Measurements from ENCODE around the gene CHML.

The CHML gene

GRCh38 chr1:241617426-241617825 lies 22.7 kb downstream of the CHML start:
- no peak for DNase-seq (ENCODE audit: low spot score)

- no peak for DNase-seq (ENCODE audit: low spot score)
Observed at GRCh38 chr1:241615043-241615974, 24.9 kb downstream of the CHML start.

GRCh38 chr1:241614572-241614971 lies 25.6 kb downstream of the CHML start:
- no peak for DNase-seq (ENCODE audit: low spot score)

GRCh38 chr1:241614144-241614543 lies 26.0 kb downstream of the CHML start:
- no peak for DNase-seq (ENCODE audit: low spot score)

- no peak for DNase-seq (ENCODE audit: low spot score)
Observed at GRCh38 chr1:241612533-241613477, 27.4 kb downstream of the CHML start.

GRCh38 chr1:241611736-241612135 lies 28.4 kb downstream of the CHML start:
- no peak for DNase-seq (ENCODE audit: low spot score)

GRCh38 chr1:241611063-241611462 lies 29.1 kb downstream of the CHML start:
- peak; percentile 64 for DNase-seq (ENCODE audit: low spot score)

GRCh38 chr1:241610056-241610815 lies 29.9 kb downstream of the CHML start:
- DNase-seq (ENCODE audit: low spot score): no peak

- DNase-seq (ENCODE audit: low spot score): no peak
Observed at GRCh38 chr1:241608379-241609033, 31.7 kb downstream of the CHML start.

GRCh38 chr1:241607497-241607896 lies 32.7 kb downstream of the CHML start:
- no peak for DNase-seq (ENCODE audit: low spot score)

GRCh38 chr1:241606544-241606943 lies 33.6 kb downstream of the CHML start:
- no peak for DNase-seq (ENCODE audit: low spot score)

- no peak for DNase-seq (ENCODE audit: low spot score)
Observed at GRCh38 chr1:241605146-241605805, 34.9 kb downstream of the CHML start.

GRCh38 chr1:241603731-241604245 lies 36.4 kb downstream of the CHML start:
- DNase-seq (ENCODE audit: low spot score): no peak

GRCh38 chr1:241600496-241600901 lies 39.7 kb downstream of the CHML start:
- DNase-seq (ENCODE audit: low spot score): no peak

- DNase-seq (ENCODE audit: low spot score): no peak
Observed at GRCh38 chr1:241598249-241598648, 41.9 kb downstream of the CHML start.

GRCh38 chr1:241596633-241597032 lies 43.5 kb downstream of the CHML start:
- DNase-seq (ENCODE audit: low spot score): no peak

- DNase-seq (ENCODE audit: low spot score): no peak
Observed at GRCh38 chr1:241593186-241593585, 47.0 kb downstream of the CHML start.

GRCh38 chr1:241592273-241592958 lies 47.8 kb downstream of the CHML start:
- no peak for DNase-seq (ENCODE audit: low spot score)

- no peak for DNase-seq (ENCODE audit: low spot score)
Observed at GRCh38 chr1:241591736-241592135, 48.4 kb downstream of the CHML start.

GRCh38 chr1:241591317-241591716 lies 48.9 kb downstream of the CHML start:
- DNase-seq (ENCODE audit: low spot score): no peak
